ENCODE data around the gene MAP3K2. TPM values are rescaled to one million over a fixed set of nuclear protein-coding genes. Genes with fewer than 3 reads are reported as not detected.
A peak's percentile ranks its signal among the peaks of the same experiment; 100 is the strongest.

Gene MAP3K2
- total RNA-seq, 1 experiment from 2014 or later: 38.7 TPM

GRCh38 chr2:127386764-127387654 is 766 bp downstream of the MAP3K2 start:
- no peak for TF ChIP-seq CTCF (IDR thresholded peaks at IDR 0.05; ENCODE audit: insufficient read depth in 1 of 2, low read depth in 1 of 2, low read length in 1 of 2, severe bottlenecking in 1 of 2, unreplicated experiment in 1 of 2)
- Histone ChIP-seq H3K9me3 (no peaks in the 10 kb centered on the region), H3K4me1 (peaks cover 22% of the 10 kb centered on the region), H3K4me3 (ENCODE audit: low read depth, low read length) (peak overlapping the region; percentile 99), H3K27me3 (replicated peaks; ENCODE audit: control insufficient read depth, insufficient read depth, low read length) (no peaks in the 10 kb centered on the region), H3K36me3 (ENCODE audit: control insufficient read depth, insufficient read depth, low read length) (no peaks in the 10 kb centered on the region)
- H3K4me3 Mint-ChIP-seq (ENCODE audit: unreplicated experiment): peak overlapping the region; percentile 82
- H3K27ac Mint-ChIP-seq (ENCODE audit: unreplicated experiment): peak overlapping the region; percentile 53
- no peaks in the 10 kb centered on the region for H3K27me3 Mint-ChIP-seq (ENCODE audit: insufficient read depth, unreplicated experiment)
- BruUV-seq (replicated peaks): TSS peak; percentile 51
- peaks cover 36% of the 10 kb centered on the region for H3K4me1 Mint-ChIP-seq (ENCODE audit: low read depth, unreplicated experiment)
- H3K9me3 Mint-ChIP-seq (ENCODE audit: unreplicated experiment): no peaks in the 10 kb centered on the region
- H3K36me3 Mint-ChIP-seq (ENCODE audit: insufficient read depth, unreplicated experiment): peaks cover 19% of the 10 kb centered on the region
- intact Hi-C loops (cut with micrococcal nuclease; ENCODE audit: unreplicated experiment): loop anchor here (2.0 to 5.0 kb wide), 4 partner anchors 14 to 155 kb away; no protein-coding TSS in a partner anchor
- peak; percentile 84 to 89 for DNase-seq
- ChIA-PET POLR2A (interaction anchor here (0.6 to 0.7 kb wide), 4 partner anchors 14 to 704 kb away, joined by 5 to 8 read pairs (median 7); partner anchors contain the start of genes ERCC3 and UGGT1), CTCF (interaction anchor here (0.6 to 1.0 kb wide), 2 partner anchors 28 to 190 kb away, joined by 3 to 4 read pairs; no protein-coding TSS in a partner anchor)

- Mint-ChIP-seq H3K27me3 (ENCODE audit: insufficient read depth, unreplicated experiment) (no peaks in the 10 kb centered on the region), H3K9me3 (ENCODE audit: unreplicated experiment) (no peaks in the 10 kb centered on the region), H3K27ac (ENCODE audit: unreplicated experiment) (no peak overlapping the region), H3K4me1 (ENCODE audit: low read depth, unreplicated experiment) (peaks cover 36% of the 10 kb centered on the region), H3K36me3 (ENCODE audit: insufficient read depth, unreplicated experiment) (peaks cover 19% of the 10 kb centered on the region), H3K4me3 (ENCODE audit: unreplicated experiment) (peak overlapping the region; percentile 82)
- H3K9me3 ChIP-seq: no peaks in the 10 kb centered on the region
- DNase-seq: no peak
- CTCF ChIA-PET: interaction anchor here (1.0 kb wide), 1 partner anchor 189 kb away, joined by 3 read pairs; no protein-coding TSS in a partner anchor
- H3K4me1 ChIP-seq: peaks cover 22% of the 10 kb centered on the region
- no TSS peak for BruUV-seq (replicated peaks)
- no peak for TF ChIP-seq CTCF (IDR thresholded peaks at IDR 0.05; ENCODE audit: insufficient read depth in 1 of 2, low read depth in 1 of 2, low read length in 1 of 2, severe bottlenecking in 1 of 2, unreplicated experiment in 1 of 2)
- H3K4me3 ChIP-seq (ENCODE audit: low read depth, low read length): peak overlapping the region; percentile 99; the same call in 1 of the 2 replicates
- POLR2A ChIA-PET: no interaction called here
- no peaks in the 10 kb centered on the region for H3K27me3 ChIP-seq (replicated peaks; ENCODE audit: control insufficient read depth, insufficient read depth, low read length)
- intact Hi-C loops (cut with micrococcal nuclease; ENCODE audit: unreplicated experiment): loop anchor here (2.0 to 5.0 kb wide), 4 partner anchors 13 to 156 kb away; no protein-coding TSS in a partner anchor
- H3K36me3 ChIP-seq (ENCODE audit: control insufficient read depth, insufficient read depth, low read length): no peaks in the 10 kb centered on the region
Observed at GRCh38 chr2:127386246-127386645, 1.5 kb downstream of the MAP3K2 start.

- intact Hi-C loops (cut with micrococcal nuclease; ENCODE audit: unreplicated experiment): no loop called here
- DNase-seq: no peak
- H3K4me1 Mint-ChIP-seq (ENCODE audit: low read depth, unreplicated experiment): peaks cover 26% of the 10 kb centered on the region
- Histone ChIP-seq H3K36me3 (ENCODE audit: control insufficient read depth, insufficient read depth, low read length) (no peaks in the 10 kb centered on the region), H3K9me3 (no peaks in the 10 kb centered on the region), H3K4me3 (ENCODE audit: low read depth, low read length) (no peak overlapping the region), H3K27me3 (replicated peaks; ENCODE audit: control insufficient read depth, insufficient read depth, low read length) (no peaks in the 10 kb centered on the region), H3K4me1 (peaks cover 22% of the 10 kb centered on the region)
- H3K27me3 Mint-ChIP-seq (ENCODE audit: insufficient read depth, unreplicated experiment): no peaks in the 10 kb centered on the region
- TF ChIP-seq CTCF (IDR thresholded peaks at IDR 0.05; ENCODE audit: insufficient read depth in 1 of 2, low read depth in 1 of 2, low read length in 1 of 2, severe bottlenecking in 1 of 2, unreplicated experiment in 1 of 2): no peak
- no TSS peak for BruUV-seq (replicated peaks)
- no peaks in the 10 kb centered on the region for H3K9me3 Mint-ChIP-seq (ENCODE audit: unreplicated experiment)
- no peak overlapping the region for H3K27ac Mint-ChIP-seq (ENCODE audit: unreplicated experiment)
- H3K4me3 Mint-ChIP-seq (ENCODE audit: unreplicated experiment): no peak overlapping the region
- CTCF ChIA-PET: no interaction called here
- H3K36me3 Mint-ChIP-seq (ENCODE audit: insufficient read depth, unreplicated experiment): peaks cover 19% of the 10 kb centered on the region
- POLR2A ChIA-PET: no interaction called here
Observed at GRCh38 chr2:127384529-127384928, 3.2 kb downstream of the MAP3K2 start.

Measured in Caco-2 (cell line).